GM18873 (cell line): ENCODE results near the gene TAF5L.
"Not testable (repeated sequence)": the region's sequence is repeated elsewhere in the genome, so short reads cannot be mapped to it uniquely, and the experiment has no call there.

Source experiments
- ATAC-seq: cut with Tn5 transposase; IDR thresholded peaks from one replicate; pipeline ENCODE4 v1.9.1; 2021; ENCODE audit warnings: mild to moderate bottlenecking, moderate library complexity, moderate number of reproducible peaks; ENCODE audit not compliant: unreplicated experiment, low FRiP score

TAF5L gene

GRCh38 chr1:229574679-229575442 is 51.1 kb downstream of the TAF5L start:
- ATAC-seq: no peak

GRCh38 chr1:229572286-229572685 is 53.6 kb downstream of the TAF5L start:
- no peak for ATAC-seq

- no peak for ATAC-seq
Measured at GRCh38 chr1:229570891-229571516, 54.9 kb downstream of the TAF5L start.

- no peak for ATAC-seq
Measured at GRCh38 chr1:229570305-229570704, 55.6 kb downstream of the TAF5L start.

- ATAC-seq: no peak
Measured at GRCh38 chr1:229567109-229567868, 58.6 kb downstream of the TAF5L start.

- ATAC-seq: no peak
Measured at GRCh38 chr1:229563701-229564100, 62.2 kb downstream of the TAF5L start.

- ATAC-seq: no peak
Measured at GRCh38 chr1:229563241-229563640, 62.7 kb downstream of the TAF5L start.

- ATAC-seq: no peak
Measured at GRCh38 chr1:229562686-229563085, 63.2 kb downstream of the TAF5L start.

- ATAC-seq: no peak
Measured at GRCh38 chr1:229561141-229561540, 64.8 kb downstream of the TAF5L start.

- ATAC-seq: not testable (repeated sequence)
Measured at GRCh38 chr1:229560124-229560523, 65.8 kb downstream of the TAF5L start.

- not testable (repeated sequence) for ATAC-seq
Measured at GRCh38 chr1:229559336-229559801, 66.6 kb downstream of the TAF5L start.

- ATAC-seq: peak; percentile 83
Measured at GRCh38 chr1:229558460-229559335, 67.2 kb downstream of the TAF5L start, which contains the start of gene ABCB10. ABCB10 (minus strand) TSS chr1:229558707; CDS start chr1:229558652, 55 bp downstream.

- peak; percentile 1 for ATAC-seq
Measured at GRCh38 chr1:229557913-229558414, 68.0 kb downstream of the TAF5L start.

- no peak for ATAC-seq
Measured at GRCh38 chr1:229557200-229557850, 68.6 kb downstream of the TAF5L start.

- ATAC-seq: no peak
Measured at GRCh38 chr1:229554886-229555621, 70.9 kb downstream of the TAF5L start.

GRCh38 chr1:229553621-229554130 is 72.2 kb downstream of the TAF5L start:
- no peak for ATAC-seq

GRCh38 chr1:229552732-229553131 is 73.2 kb downstream of the TAF5L start:
- ATAC-seq: no peak

GRCh38 chr1:229550812-229551567 is 74.9 kb downstream of the TAF5L start:
- no peak for ATAC-seq
